HepG2 (cell line): ENCODE results near the gene CHMP4B. TPM values are rescaled to one million over a fixed set of nuclear protein-coding genes. Genes with fewer than 3 reads are reported as not detected.
A peak's percentile ranks its signal among the peaks of the same experiment; 100 is the strongest.

Source experiments
- ATAC-seq: fragments of 200-7000 bp; cut with Tn5 transposase; 3 replicates; pipeline ENCODE4 v1.9.1; 2020; ENCODE audit warnings: mild to moderate bottlenecking, moderate library complexity
- BruUV-seq: library from RNA; stranded (reverse); fragments of 400-500 nt; replicated peaks from 2 replicates; lab custom pipeline; 2021; lab: Mats Ljungman, UMichigan
- CTCF ChIA-PET: fragments of 300-600 bp; formaldehyde crosslinking; extraction: SDS; loops from one replicate; lab custom pipeline; 2021; ENCODE audit warnings: low total read pairs, inconsistent platforms, low intra/inter-chr PET ratio; lab: Yijun Ruan, JAX
- POLR2A ChIA-PET: fragments of 350-600 bp; sonication (Branson Sonifier 250); formaldehyde crosslinking; loops from one replicate; lab custom pipeline; 2020; ENCODE audit warnings: antibody characterized with exemption, inconsistent platforms; lab: Yijun Ruan, JAX
- DNase-seq: peaks from one replicate; pipeline ENCODE4 v3.0.0-alpha.2; 2015; ENCODE audit warnings: low spot score
- FAIRE-seq: peaks from 3 replicates; lab custom pipeline; 2011; peaks lifted over from hg19 to GRCh38; lab: Jason Lieb, UNC
- H2AFZ ChIP-seq: one replicate; pipeline ENCODE4 v1.6.1; 2011; ENCODE audit warnings: low read length, inconsistent platforms
- H3K27ac ChIP-seq: fragments of 300-600 bp; 3 replicates; pipeline ENCODE4 v1.8.0; 2011; ENCODE audit warnings: mixed run types, mild to moderate bottlenecking, mixed read lengths, low read length, inconsistent platforms; ENCODE audit not compliant: insufficient read depth; ENCODE audit errors: extremely low read length
- H3K27me3 ChIP-seq, 2 experiments: fragments of 200-600 bp in 1 of 2; 2 replicates in 1 of 2; 3 replicates in 1 of 2; pipeline versions ENCODE4 v1.6.0 to v1.8.0; 2011; ENCODE audit warnings: low read length in 2 of 2, mild to moderate bottlenecking in 2 of 2, moderate library complexity in 2 of 2, inconsistent platforms in 1 of 2; ENCODE audit not compliant: insufficient read depth in 2 of 2, control insufficient read depth in 1 of 2
- H3K36me3 ChIP-seq, 2 experiments: fragments of 200-600 bp in 1 of 2; replicated peaks in 1 of 2; 2 replicates in 1 of 2; 3 replicates in 1 of 2; pipeline versions ENCODE4 v1.5.1 to v1.8.0; 2011; ENCODE audit warnings: low read length in 2 of 2, inconsistent platforms in 1 of 2; ENCODE audit not compliant: insufficient read depth in 2 of 2, control insufficient read depth in 1 of 2
- H3K4me1 ChIP-seq: 2 replicates; pipeline ENCODE4 v1.5.1; 2012; ENCODE audit warnings: low read length, inconsistent platforms; ENCODE audit not compliant: insufficient read depth
- H3K4me2 ChIP-seq: 2 replicates; pipeline ENCODE4 v1.6.0; 2011; ENCODE audit warnings: low read depth, low read length, inconsistent platforms
- H3K4me3 ChIP-seq, 3 experiments: fragments of 200-600 bp in 1 of 3; sonication (generic), shearing (Covaris generic) in 1 of 3; replicated peaks in 1 of 3; 2 replicates each; pipeline ENCODE4 v1.5.1; 2011 to 2016; ENCODE audit warnings: low read length in 3 of 3, inconsistent platforms in 2 of 3, low read depth in 2 of 3, mild to moderate bottlenecking in 2 of 3, control low read depth in 1 of 3, mixed read lengths in 1 of 3; ENCODE audit not compliant: insufficient read depth in 1 of 3
- H3K79me2 ChIP-seq: one replicate; pipeline ENCODE4 v1.6.1; 2011; ENCODE audit warnings: low read length, inconsistent platforms; ENCODE audit not compliant: insufficient read depth
- H3K9ac ChIP-seq: 2 replicates; pipeline ENCODE4 v1.6.0; 2011; ENCODE audit warnings: mild to moderate bottlenecking, low read depth, low read length, inconsistent platforms; ENCODE audit not compliant: insufficient read depth
- H3K9me3 ChIP-seq: 2 replicates; pipeline ENCODE4 v1.5.1; 2012; ENCODE audit warnings: mild to moderate bottlenecking, low read length
- H4K20me1 ChIP-seq: 2 replicates; pipeline ENCODE4 v1.6.0; 2011; ENCODE audit warnings: inconsistent platforms, mild to moderate bottlenecking, low read length, moderate library complexity; ENCODE audit not compliant: insufficient read depth
- MIER2 ChIP-seq: IDR thresholded peaks from 2 replicates; pipeline ENCODE4 v1.6.1; 2016; ENCODE audit warnings: missing biosample characterization, missing genetic modification reagents
- ZNF234 ChIP-seq: sonication (generic); formaldehyde crosslinking; conservative IDR thresholded peaks from 2 replicates; pipeline ENCODE4 v1.5.1; 2020; ENCODE audit warnings: mild to moderate bottlenecking, missing genetic modification reagents
- ZNF367 ChIP-seq: sonication (generic); formaldehyde crosslinking; IDR thresholded peaks from 2 replicates; pipeline ENCODE4 v1.4.0; 2020; ENCODE audit warnings: missing genetic modification reagents, borderline replicate concordance
- WGBS: methylation state at CpG from one replicate; pipeline ENCODE4 v1.1.6; 2017; ENCODE audit warnings: low lambda C conversion rate; 5-methylcytosine and 5-hydroxymethylcytosine counted together
- in situ Hi-C: cut with HindIII; loops from 2 replicates; pipeline ENCODE4 v1.10.0; 2017; ENCODE audit warnings: low pct_unique_long_range_greater_than_20kb; ENCODE audit not compliant: extremely low pct_ligation_motif_present
- intact Hi-C: fragments of 100-400 bp; cut with micrococcal nuclease; formaldehyde crosslinking; loops from one replicate; pipeline ENCODE4 v1.10.0; 2022; ENCODE audit not compliant: unreplicated experiment
- polyA plus RNA-seq, 8 experiments: library from polyadenylated mRNA; depleted of rRNA in 3 of 8; stranded (reverse) in 7 of 8; unstranded in 1 of 8; fragments of >200 nt; fragmentation: Illumina TruSeq in 4 of 8; extraction: Trizol in 4 of 8; gene quantifications; 2 replicates each; pipeline versions ENCODE4 v1.2.1 to v1.2.3, GENCODE V29; 2011 to 2016; ENCODE audit warnings: low read depth in 4 of 8, missing spikeins in 1 of 8, mixed read lengths in 1 of 8; ENCODE audit not compliant: insufficient read depth in 1 of 8
- total RNA-seq, 5 experiments: library from RNA; depleted of rRNA; stranded (reverse); fragments of >200 nt; fragmentation: Illumina TruSeq; extraction: Trizol; gene quantifications; 2 replicates each; pipeline ENCODE4 v1.2.3, GENCODE V29; 2016; ENCODE audit warnings: low read depth in 1 of 5
- TF ChIP-seq, protein P1 (sequence below), 2 experiments: IDR thresholded peaks; 2 replicates each; pipeline ENCODE4 v1.6.1; 2011 to 2012; ENCODE audit warnings: low read length in 2 of 2, borderline replicate concordance in 1 of 2, low read depth in 1 of 2, mild to moderate bottlenecking in 1 of 2, moderate library complexity in 1 of 2

CHMP4B gene
- total and polyA plus RNA-seq, 2 of the 13 experiments (the other 11 are each of a cell fraction or from before 2014, with no cell fraction given): 40.1 to 45.6 TPM

DNA sequence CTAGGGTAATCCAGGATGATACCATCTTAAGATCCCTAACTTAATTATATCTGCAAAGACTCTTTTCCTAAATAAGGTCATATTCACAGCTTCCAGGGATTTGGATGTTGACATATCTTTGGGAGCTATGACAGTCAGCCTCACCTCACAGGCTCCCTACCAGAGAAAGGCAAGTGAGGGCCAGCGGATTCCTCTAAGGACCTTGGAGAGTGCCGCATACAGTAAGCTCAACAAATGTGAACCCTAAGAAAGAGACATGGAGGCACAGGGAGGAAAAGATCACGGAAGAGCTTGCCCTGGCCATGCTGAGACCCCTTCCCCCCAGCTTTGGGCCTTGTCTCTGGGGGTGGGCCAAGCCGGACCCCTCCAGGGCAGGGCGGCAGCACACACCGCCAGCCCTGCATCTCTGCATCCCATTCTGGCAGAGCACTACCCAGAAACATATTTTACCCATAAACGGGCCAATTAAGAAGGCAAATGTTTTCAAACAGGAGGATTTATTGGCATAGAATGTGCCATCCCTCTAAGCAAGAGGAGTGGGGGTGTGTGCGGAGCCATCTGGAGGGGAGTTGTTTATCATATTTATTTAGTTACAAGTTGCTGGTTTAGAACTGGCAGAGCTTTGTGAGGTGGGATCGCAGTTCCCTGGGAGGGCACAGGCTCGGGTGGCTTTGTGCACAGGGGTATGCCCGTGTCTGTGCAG is 55.4 kb downstream of the CHMP4B start:
- Histone ChIP-seq H2AFZ (no peak overlapping the region), H3K4me1 (peaks cover 19% of the 10 kb centered on the region), H3K4me3 (no peak overlapping the region), H3K36me3 (no peaks in the 10 kb centered on the region), H3K27me3 (peaks cover 10 to 71% of the 10 kb centered on the region in 2 experiments), H3K9me3 (no peaks in the 10 kb centered on the region), H3K4me2 (no peak overlapping the region), H4K20me1 (no peaks in the 10 kb centered on the region), H3K27ac (no peak overlapping the region), H3K79me2 (no peaks in the 10 kb centered on the region), H3K9ac (no peak overlapping the region)
- no peak for ATAC-seq
- in situ Hi-C loops (no loop called here), intact Hi-C loops (no loop called here)
- TF ChIP-seq ZNF234 (CRISPR knock-in tag) (no peak), ZNF367 (CRISPR knock-in tag) (no peak), MIER2 (CRISPR knock-in tag) (peak; percentile 84)
- TF ChIP-seq, protein P1, sequence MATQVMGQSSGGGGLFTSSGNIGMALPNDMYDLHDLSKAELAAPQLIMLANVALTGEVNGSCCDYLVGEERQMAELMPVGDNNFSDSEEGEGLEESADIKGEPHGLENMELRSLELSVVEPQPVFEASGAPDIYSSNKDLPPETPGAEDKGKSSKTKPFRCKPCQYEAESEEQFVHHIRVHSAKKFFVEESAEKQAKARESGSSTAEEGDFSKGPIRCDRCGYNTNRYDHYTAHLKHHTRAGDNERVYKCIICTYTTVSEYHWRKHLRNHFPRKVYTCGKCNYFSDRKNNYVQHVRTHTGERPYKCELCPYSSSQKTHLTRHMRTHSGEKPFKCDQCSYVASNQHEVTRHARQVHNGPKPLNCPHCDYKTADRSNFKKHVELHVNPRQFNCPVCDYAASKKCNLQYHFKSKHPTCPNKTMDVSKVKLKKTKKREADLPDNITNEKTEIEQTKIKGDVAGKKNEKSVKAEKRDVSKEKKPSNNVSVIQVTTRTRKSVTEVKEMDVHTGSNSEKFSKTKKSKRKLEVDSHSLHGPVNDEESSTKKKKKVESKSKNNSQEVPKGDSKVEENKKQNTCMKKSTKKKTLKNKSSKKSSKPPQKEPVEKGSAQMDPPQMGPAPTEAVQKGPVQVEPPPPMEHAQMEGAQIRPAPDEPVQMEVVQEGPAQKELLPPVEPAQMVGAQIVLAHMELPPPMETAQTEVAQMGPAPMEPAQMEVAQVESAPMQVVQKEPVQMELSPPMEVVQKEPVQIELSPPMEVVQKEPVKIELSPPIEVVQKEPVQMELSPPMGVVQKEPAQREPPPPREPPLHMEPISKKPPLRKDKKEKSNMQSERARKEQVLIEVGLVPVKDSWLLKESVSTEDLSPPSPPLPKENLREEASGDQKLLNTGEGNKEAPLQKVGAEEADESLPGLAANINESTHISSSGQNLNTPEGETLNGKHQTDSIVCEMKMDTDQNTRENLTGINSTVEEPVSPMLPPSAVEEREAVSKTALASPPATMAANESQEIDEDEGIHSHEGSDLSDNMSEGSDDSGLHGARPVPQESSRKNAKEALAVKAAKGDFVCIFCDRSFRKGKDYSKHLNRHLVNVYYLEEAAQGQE (IDR thresholded peaks at IDR 0.05; ENCODE audit: borderline replicate concordance in 1 of 2, low read depth in 1 of 2, low read length in 2 of 2): peak; percentile 33 to 89
- no peak for DNase-seq
- POLR2A ChIA-PET: no interaction called here
- BruUV-seq: no TSS peak
- no peak for FAIRE-seq
- WGBS: 59% methylated on average over 9 of the region's 11 CpGs
- CTCF ChIA-PET: no interaction called here
